RCC 7860 (cell line): ENCODE measurements around the gene ACTA2.

Experiments used
- DNase-seq: peaks from one replicate; pipeline ENCODE4 v3.0.0-alpha.2; 2015; ENCODE audit warnings: low spot score
- FAIRE-seq: peaks from 2 replicates; lab custom pipeline; 2012; peaks lifted over from hg19 to GRCh38; lab: Jason Lieb, UNC

Gene ACTA2

DNA sequence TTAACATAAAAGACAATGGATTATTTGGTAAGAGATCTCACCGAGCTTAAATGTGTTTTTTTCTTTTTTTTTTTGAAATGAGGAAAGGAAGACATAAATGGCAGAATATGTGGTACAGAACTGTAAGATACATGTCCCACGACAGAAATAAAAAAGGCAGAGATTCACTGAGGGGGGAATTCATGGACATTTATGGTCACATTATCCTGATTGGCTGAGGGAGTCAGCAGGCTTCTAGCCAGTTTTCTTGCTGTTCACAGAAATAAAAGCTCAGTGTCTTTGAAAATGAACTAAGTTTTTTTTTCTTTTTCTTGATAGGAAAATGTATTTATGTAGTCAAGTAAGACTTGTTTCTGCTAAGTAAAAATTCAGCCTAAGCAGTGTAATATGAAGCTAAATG is 29.8 kb upstream of the ACTA2 start:
- DNase-seq (no peak), FAIRE-seq (no peak)

DNA sequence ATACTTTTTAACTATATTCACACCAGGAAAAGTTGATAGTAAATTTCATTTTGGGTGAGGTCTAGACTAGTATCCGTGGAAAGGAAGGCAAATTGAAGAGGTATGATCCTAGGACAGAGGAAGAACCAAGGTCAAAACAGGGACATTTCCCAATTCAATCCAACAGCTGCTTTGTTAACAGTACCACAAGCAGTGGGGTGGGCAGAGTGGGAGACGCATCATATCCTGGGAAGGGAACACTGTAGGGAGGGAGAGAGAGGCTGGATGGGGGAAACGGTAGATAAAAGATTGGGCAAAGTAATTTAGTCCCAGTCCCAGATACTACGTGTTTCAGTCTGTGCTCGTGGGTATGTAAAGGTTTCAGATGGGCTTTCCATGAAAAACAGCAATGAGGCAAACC is 28.9 kb upstream of the ACTA2 start:
- FAIRE-seq (no peak), DNase-seq (no peak)

DNA sequence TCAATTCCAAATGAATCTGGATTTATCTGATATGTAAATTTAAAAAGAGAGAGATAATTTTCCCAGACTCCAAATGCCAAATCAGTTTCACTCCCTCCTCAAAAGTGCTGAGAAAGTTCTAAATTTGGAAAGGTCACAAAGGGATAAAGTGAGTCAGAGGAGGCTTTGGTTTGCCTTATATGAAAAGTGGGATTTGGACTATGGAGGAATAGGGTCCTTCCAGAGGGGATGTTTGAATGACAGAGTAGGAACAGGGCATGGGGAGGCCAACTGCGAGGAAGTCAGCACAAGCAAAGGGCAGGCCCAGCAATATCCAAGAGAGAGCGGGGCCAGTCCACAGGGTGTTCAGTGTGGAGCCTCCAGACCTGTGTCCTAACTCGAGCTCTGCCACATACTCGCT is 28.2 kb upstream of the ACTA2 start:
- no peak for FAIRE-seq
- no peak for DNase-seq

DNA sequence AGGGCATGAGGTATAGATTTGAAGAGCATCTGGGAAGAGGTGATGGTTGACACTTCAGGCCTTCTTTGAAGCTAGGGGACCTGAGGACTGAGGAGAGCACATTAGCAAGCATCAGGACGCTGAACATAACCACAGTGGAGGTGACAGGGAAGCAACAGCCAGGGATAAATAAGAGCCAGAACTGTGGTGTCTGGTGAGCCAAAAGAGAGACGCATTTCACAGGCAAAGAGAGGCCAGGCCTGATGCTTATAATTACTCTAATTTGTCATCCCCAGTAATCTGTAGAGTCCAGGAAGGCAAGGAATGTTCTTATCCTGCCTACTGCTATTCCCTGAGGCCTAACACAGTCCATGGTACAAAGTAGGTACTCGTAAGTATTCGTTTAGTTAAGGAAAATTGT is 27.7 kb upstream of the ACTA2 start:
- FAIRE-seq (no peak), DNase-seq (no peak)

DNA sequence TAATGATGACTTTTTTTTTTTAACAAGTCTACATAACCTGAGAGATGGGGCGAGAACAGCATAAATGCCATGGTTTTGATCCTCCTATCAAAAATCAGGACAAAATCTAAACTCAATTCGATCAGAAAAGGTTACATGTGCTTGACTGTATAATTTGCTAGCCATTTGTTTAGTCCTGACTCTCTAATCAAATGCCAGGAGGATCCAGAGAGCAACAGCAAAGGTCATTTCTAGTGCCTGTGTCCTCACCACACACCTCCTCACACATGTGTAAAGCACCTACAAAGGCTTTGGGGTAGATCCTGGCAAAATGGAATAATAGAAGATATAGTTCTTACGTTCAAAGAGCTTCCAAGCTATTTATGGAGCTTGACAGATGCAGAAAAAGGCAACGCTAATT is 27.0 kb upstream of the ACTA2 start:
- no peak for FAIRE-seq
- DNase-seq, result no peak

DNA sequence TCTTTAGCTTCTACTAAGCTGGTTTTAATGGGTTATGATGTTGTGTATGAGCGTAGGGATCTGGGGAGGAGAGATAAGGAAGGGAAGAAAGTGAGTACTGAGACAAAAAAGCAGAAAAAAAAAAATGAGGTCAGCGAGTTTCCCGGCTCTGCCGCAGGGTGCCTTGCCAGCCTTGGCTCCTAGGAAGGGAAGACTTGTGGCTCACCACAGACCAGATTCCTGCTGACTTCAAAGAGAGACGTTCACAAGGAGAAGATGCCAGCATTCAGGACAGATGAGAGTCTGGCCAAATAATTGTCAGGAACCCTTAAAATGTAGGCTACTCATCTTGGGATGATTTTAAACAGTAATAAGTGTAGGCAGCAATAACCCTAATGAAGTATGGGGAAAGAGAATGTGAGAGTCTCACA is 26.6 kb upstream of the ACTA2 start:
- peak; percentile 78 for DNase-seq
- FAIRE-seq, result peak; percentile 95

DNA sequence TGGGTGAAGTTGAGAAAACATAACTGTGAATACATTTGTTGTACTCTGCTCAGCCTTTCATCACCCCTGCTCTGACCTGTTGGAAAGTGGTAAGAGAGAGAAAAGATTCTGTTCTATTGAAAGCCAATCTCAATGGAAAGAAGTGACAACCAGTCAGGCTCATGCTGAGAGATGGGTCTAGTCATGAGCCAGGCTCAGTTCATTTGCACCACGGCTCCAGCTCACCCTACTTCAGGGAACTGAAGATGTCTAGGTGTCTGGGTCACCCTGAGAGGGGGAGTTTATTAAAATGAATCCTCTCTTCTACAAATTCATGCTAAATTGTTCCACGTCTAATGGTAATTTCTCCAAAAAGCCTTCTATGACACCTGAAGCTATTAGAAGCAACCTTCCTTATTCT is 25.9 kb upstream of the ACTA2 start:
- DNase-seq, result no peak
- FAIRE-seq, result no peak

DNA sequence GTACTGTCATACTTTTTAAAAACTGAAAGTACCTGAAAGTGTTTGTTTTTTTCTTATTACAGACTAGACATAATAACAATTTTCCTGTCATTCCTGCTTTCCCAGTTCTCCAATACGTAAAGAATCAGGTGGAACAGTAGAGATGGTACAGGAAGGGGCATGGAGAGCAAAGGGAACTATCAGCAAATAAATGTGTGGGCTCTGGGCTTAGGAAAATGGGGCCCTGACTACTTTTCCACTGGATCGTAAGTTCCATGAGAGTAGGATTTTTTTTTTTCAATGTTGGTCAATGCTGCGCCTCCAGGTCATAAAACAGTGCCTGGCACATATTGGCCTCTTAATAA is 22.8 kb upstream of the ACTA2 start:
- no peak for DNase-seq
- FAIRE-seq, result no peak

DNA sequence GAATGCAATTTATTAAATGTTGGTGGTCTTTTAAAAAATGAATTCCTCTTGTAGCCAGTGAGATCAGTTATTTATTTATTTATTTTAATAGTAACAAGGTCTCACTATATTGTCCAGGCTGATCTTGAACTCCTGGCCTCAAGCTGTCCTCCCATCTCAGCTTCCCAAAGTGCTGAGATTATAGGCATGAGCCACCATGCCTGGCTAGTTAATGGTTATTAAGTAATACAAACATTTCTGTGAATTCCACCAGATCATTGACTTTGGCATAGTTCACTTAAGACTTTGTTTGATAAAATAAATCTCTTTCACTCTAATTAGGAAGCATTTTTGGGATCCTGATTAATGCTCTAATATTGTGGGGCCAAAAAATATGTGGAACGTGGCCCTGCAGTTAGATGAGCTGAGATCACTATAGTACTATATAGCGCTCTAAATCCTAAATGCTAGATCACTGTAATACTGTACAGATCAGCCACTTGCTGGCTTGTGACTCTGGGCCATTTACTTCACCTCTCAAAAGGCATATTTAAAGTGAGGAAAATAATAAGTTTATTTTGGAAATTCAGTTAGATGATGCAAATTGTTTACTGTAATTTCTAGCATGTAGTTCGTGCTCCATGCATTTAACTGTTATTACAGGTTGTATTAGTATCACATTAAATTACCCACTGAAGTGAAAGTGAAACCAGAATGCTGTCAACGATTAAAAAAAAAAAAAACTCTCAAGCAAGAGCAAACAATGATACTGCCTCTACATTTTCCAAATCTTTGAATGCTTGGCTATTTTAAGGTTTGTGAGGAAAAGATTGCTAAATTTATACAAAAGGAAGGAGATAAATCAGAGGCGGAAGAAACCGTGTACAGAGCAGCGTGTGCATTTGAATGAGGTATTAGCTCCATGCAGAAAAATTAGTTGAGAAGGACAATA is 22.1 kb upstream of the ACTA2 start:
- peak; percentile 29 for DNase-seq
- FAIRE-seq, result peak; percentile 89

DNA sequence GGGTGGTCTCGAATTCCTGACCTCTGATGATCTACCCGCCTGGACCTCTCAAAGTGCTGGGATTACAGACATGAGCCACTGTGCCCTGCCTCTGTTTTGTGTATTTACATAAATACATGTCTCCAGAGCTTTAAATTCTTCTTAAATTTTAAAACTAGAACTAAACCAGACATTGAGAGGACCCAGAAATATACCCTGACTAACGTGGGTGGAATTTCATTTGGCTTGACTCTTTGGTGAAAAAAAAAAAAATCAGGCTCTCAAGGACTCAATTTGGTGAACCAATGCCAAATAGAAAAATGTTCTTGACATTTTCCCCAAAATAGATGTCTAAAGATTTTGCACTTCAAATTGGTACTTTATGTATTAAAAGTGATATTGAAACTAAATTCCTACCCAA is 21.4 kb upstream of the ACTA2 start:
- no peak for DNase-seq

DNA sequence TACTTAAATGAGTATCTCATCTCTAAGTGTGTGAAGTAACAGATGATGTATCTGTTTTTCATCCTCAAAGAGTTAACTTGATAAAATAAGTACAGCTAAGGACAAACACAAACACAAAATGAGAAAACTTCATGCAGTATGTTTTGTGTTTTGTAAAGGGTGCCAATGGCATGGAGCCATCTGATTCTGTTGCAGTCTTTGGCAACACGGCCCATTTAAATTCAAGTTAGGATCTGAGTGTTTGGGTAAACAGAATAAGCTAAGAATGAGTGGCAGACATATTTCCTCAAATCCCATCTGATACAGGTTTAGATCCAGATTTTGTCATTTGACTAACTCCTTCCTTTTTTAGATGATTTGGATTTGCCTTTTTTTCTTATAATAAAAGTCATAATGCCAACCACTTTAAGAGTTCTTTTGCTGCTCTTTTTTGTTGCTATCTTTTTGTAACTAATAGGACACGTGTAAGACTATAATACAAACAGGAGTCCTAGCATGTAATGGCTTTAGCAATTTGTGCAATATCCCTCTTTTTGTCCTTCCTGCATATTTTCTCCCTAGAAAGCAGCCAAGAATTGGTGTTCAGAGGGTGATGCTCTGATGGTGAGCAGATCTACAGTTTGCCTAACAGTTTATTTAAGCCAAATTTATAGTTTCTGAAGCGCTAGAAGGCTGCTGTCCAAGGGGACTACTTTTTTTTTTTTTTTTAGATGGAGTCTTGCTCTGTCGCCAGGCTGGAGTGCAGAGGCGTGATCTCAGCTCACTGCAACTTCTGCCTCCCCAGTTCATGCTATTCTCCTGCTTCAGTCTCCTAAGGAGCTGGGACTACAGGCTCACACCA is 18.9 kb upstream of the ACTA2 start:
- FAIRE-seq, result no peak
- no peak for DNase-seq

More for the DNA sequence above, 21.4 kb upstream of the ACTA2 start:
- no peak for FAIRE-seq

DNA sequence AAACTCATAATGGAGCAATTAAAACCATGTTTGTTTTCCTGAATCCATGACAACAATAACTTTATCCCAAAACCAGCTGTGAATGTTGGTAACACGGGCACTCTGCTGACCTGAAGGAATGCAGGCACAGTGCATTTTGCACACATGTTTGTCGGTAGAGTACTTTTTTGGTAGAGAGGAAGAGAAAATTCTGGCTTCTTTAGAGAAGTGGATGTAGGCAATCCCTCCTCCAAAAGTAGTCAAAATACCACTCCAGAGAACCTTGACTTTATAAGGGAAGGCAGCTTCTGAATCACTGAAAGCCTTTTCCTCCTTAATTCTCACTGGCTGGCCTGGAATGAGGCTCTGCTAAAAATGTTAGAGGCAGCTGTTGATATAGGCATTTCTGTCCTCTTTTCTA is 15.8 kb upstream of the ACTA2 start:
- no peak for FAIRE-seq
- DNase-seq, result no peak

DNA sequence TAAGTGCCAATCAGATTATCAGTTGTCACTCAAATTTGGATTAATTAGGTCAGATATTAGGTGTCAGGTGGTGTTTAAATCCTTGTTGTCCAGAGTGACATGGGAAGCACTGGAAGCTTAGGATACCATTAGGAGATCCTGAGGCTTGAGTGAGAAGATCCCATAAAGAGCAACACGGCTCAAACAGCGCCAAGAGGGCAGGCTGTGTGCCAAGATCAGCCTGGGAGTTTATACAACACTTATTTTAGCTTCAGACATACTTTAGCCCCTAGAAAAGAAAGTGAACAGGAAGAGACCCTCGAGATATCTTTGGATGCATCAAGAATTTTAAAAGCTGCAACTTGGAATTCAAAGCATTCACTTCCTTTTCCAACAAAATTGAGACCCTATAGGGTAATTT is 14.2 kb upstream of the ACTA2 start:
- DNase-seq (no peak), FAIRE-seq (no peak)

DNA sequence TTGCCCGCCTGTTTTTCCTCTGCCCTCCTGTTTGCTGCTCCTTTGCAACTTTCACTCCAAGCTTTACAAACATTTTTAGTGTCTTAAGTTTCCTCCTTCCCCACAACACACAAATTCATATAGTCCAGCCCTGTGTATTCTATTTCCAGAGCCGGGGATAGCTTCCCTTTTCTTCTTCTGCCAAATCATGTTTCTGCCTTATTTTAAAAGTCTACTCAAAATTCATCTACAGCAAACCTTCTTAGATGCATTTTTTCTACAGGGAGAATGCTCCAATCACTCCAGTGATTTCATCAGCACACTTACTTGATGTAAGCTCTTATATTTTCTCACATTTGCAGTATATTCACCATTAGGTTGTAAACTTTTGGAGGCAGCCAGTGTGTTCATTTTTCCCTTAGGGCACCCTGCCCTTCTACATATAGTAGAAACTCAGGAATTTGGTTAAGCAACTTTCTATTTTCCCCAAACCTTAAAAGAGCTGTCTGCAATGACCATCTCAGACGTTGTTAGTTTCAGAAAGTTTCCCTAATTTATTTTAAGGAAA is 12.4 kb upstream of the ACTA2 start:
- DNase-seq, result no peak
- no peak for FAIRE-seq

DNA sequence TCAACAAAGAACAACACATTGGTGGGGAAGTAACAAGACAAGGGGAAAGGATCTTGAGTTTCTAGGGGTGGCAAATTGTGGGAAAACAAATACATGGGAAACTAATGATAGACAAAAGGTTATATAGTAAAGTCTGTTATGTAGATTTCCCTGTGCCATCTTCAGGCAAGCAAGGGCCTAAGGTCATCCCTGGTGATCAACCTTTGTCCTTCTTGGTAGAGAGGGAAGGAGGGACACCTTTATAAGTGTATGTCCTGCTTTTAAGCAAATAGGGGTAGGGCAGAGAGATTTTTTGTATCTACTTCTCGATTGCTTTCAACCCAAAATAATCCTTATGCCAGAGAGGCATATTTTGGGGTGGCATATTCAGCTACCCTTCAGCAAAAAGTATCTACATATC is 11.8 kb upstream of the ACTA2 start:
- FAIRE-seq (no peak), DNase-seq (no peak)

DNA sequence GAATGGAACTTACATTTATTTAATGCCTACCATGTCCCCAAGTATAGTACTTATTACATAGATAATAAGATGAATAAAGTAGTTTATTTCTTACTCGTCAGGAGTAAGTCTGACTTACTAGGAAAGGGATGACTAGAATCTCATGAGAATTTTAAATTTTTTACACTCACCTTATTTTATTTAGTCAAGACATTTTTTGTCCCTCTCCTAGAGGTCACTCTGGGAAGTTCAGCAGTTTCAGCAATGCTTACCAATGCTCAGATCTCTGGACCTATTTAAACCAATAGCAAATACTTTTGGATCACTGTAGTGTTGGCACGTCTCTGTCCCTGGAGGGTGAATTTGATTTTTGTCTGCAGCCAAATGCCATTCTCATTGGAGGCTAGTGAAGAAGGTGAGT is 10.7 kb upstream of the ACTA2 start:
- no peak for DNase-seq
- no peak for FAIRE-seq

DNA sequence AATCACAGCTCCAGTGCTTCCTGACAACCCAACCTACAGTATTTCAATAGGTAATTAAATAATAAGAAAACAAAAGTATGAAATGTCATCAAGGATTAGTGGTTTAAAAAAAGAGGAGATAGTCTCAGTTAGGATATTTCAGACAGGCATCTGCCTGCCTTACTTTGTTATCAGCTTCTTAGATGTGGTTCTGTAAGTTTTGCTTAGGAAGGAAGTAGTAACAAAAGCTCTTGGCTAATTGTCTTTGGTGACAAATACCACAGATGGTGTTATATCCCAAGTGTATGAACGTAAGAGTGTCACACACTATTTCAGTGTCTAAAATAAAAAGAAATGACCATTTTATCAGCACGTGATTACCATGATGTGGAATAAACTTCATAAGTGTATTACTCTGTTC is 9.8 kb upstream of the ACTA2 start:
- no peak for FAIRE-seq
- DNase-seq, result no peak

DNA sequence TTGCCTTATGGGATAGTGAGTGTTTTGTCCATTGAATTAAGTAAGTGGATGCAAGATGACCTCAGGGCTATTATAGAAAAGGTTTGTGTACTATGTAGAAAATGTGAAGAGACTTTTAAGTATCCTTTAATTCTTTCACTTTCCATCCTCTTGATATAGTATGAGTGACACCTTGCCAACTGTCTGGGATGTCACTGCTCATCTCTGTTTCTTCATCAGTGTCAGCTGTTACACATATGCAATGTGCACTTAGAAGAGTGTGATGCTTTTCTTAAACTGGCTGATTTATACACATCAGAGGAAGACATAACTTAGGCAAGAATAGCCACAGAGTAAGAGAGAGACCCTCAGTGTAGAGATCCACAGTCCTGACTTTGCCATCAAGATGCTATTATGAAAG is 8.7 kb upstream of the ACTA2 start:
- DNase-seq, result no peak
- FAIRE-seq, result no peak

DNA sequence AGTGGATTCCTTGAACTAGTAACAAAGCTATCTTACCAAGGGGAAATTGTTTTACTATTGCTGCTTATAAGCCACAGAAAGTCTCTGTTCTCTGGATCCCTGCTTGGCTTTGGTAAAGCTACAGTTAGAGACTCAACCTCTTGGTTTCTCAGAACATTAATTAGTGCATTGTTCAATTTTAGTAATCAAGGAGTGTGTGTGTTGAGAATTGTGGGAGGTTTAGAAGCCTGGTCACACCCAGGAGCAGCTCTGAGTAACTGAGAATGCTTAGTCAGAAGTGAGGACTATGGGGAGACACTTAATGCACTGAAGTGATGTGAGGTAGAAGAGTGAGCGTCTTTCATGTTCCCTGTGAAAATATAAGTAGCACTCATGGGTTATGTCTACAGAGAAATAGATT is 8.2 kb upstream of the ACTA2 start:
- FAIRE-seq (no peak), DNase-seq (no peak)

DNA sequence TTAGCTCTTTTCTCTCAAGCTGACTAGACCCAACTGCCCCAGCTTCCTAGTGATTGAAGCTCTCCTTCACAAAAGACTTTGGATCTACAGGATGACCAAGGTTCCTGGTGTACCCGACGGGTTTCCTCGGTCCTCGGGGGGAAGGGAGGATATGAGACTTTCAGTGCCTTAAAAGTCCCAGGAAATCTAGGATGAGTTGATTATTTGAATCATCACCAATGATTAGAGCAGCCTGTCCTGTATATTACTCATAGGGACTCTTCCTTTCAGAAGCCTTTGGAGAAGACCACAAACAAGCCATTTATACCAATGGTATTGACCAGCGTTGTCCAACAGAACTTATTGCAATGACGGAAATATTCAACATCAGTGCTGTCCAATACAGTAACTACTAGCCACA is 6.1 kb upstream of the ACTA2 start:
- DNase-seq (no peak), FAIRE-seq (no peak)

DNA sequence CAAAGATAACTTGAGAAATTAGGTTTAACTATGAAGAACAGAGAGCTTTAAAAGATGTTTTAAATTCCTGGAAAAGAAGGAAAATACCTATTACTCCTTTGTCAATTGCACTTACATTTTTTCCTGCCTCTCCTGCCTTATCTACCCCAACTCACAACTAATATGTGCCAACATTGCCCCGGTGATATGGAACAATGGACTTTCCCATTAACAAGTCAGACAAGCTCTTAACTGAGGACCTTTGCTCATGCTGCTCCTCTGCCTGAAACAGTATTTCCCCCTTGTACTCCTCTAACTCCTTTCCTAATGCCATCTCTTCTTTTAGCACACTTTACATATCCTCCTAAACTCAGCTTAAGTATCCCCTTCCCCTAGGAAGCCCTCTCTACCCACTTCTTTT is 4.8 kb upstream of the ACTA2 start:
- DNase-seq (no peak), FAIRE-seq (no peak)
